ENCODE data around the gene PHACTR3.

Gene PHACTR3

DNA sequence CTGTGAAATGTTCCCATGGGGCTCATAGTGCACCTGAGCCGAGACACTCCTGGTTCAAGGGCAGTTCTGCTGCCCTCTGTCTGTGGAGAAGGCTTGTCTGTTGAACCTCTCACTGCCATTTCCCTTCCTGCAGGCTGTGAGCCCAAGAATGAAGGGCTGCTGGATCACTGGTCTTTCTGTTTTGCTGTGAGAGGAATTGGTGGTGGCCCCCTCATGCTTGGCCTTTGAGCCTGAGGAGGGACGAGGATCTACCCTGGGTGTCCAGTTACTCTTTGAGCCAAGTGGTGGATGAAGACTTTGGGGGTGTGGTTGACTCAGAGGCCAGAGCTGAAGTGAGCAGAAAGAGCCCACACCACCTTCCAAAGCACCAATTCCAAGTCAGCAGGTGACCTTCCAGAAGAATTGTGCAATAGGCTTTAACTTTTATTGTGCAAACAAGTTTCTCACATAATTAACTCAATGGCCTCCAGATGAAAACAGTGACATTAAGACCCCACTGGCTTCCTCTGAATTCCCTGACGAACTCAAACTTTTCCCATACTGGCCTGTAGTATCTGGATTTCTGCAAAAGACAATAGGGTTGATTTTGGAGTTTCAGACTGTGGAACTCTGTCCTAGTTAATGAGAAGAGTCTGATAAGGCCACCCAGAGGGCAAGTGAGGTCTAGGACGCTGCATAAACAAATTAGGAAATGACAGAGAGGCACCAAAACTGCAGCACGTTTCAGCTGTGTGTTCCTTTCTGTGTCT, 101.5 kb downstream of the PHACTR3 start:
- DNase-seq: no peak

DNA sequence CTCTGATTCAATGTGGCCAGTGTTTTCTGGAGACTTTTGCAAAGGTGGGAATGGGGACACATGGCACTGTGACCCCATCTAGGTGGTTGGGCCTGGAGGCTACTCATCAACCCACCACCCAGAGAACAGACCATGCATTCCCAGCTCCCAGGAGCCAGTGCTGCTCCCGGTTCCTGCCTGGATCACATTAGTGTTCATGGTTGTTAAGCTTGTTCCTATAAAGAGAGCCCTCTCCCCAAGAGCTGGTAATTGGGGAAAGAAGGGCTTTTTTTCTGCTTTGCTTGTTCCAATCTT, 102.0 kb downstream of the PHACTR3 start:
- DNase-seq: no peak

- DNase-seq: no peak
These were observed 104.0 kb downstream of the PHACTR3 start for GRCh38 chr20:59708326-59708725.

- no peak for DNase-seq
These were observed 105.3 kb downstream of the PHACTR3 start for GRCh38 chr20:59709636-59710035.

GRCh38 chr20:59718071-59718470, 113.7 kb downstream of the PHACTR3 start:
- no peak for DNase-seq

DNA sequence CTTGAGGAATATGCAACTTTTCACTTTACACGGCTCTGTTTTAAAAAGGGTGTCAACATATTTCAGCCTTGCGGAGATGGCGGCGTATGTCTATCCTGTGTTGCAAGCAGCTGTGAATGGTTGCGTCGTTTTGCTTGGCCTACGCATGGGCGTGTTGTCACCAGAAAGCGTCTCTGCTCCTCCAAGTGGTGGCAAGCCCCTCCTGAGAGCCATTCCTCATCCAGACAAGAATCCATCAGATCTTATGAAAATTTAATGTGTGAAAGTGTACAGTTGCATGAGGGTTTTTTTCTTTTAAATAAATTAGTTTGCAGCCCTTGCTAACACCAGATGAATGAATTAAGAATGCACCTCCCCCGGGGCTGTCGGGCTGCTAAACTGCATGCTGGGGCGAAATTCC, 114.4 kb downstream of the PHACTR3 start:
- no peak for DNase-seq

DNA sequence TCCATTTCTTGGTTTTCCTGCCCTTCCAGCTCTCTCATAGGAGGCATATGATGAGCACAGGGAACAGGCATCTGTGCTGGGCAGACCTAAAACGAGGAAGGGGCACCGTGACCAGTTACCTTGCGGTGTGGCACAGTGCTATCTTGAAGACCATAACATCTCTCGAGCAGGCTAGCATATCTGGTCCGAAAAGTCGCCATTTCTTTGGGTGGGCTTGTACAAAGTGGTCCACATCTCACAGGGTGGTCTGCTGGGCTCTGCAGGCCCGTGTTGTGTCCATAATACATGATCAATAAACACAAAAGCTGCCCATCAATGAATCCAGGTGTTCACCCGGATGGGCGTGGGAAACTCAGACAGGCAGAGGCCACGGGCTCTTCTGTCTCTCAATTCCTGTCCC, 115.7 kb downstream of the PHACTR3 start:
- no peak for DNase-seq

DNA sequence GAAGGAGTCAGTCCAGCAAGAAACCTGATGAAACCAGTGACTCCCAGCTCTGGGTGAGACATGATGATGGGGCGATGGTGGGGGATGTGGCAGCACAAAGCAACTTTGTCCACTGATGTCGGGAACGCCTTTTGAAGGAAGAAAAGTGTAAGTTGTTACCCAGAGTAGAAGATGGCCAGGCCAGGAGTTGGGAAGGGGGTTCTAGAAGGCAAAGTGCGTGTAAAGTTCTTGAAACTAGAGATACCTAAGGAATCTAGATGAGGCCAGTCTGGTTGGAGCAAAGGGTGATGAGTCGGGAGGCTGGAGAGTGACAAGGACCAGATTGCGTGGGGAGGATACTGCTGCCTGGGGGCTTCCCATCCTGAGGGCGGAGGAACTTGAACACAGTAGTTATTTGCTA, 117.0 kb downstream of the PHACTR3 start:
- no peak for DNase-seq

DNA sequence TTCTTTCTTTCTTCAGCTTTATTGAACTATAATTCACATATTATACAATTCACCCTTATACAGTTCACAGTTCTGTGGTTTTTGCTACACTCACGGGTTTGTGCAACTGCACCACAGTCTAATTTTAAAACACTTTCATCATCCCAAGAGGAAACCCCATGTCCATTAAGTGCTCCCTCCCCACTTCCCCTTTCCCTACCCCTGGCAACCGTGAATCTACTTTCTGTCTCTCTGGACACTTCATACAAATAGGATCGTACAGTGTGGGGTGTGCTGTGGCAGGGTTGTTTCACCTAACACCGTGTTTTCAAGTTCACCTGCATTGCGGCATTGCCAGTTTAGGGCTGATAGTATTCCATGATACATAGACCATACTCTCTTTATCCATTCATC, 118.8 kb downstream of the PHACTR3 start:
- no peak for DNase-seq

- DNase-seq: no peak
These were observed 119.5 kb downstream of the PHACTR3 start for GRCh38 chr20:59723607-59724456.

GRCh38 chr20:59724457-59725366, 120.4 kb downstream of the PHACTR3 start:
- DNase-seq: no peak

DNA sequence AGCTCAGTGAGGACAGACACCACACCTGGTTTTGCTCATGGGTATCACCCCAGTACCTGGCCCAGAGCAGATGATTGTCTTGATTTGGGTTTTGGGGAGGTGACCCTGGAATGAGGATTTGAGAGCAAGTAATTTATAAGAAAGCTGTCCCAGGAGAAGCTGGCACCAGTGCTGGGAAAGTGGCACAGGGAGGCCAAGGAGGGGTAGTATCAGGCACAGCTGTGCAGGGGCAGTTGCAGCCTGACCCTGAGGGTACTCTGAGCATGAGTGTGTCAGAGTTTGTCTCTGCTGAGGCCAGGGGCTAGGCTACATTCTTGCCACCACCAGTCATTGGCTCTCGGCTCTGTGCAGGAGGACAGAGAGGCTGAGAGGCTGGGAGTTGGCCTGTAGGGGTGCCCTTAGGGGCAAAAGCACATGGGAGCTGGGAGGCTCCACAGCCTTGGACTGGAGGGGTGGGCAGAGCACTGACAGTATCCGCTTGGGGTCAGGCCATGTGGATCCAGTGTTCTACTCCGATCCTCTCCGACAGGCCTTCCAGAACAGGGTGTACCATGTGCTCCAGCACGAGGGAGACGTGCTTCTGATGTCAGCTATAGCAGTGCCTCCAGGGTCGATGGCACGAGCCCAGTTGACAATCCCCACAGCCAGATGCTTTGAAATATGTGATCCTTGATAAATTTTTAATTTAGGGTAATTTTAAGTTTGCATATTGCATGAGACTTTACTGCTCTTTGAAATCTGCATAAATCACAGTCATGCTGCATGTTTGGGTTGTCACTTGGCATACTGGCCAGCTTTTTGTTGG, 121.3 kb downstream of the PHACTR3 start:
- DNase-seq: no peak

DNA sequence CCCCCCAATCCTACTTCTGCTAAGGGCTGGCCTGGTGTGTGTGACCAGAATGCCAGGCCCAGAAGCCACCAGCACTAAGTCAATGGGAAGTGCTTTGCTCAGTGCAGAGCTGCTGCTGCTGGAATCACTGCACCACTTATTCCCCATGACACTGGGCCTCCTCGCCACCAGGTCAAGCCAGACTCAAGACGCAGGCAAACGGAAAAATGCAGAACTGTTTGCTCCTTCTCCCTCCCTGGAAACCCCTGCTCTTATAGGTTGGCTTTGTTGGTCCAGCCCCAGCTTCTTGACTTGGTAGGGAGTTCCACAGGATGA, 121.9 kb downstream of the PHACTR3 start:
- DNase-seq: no peak

DNA sequence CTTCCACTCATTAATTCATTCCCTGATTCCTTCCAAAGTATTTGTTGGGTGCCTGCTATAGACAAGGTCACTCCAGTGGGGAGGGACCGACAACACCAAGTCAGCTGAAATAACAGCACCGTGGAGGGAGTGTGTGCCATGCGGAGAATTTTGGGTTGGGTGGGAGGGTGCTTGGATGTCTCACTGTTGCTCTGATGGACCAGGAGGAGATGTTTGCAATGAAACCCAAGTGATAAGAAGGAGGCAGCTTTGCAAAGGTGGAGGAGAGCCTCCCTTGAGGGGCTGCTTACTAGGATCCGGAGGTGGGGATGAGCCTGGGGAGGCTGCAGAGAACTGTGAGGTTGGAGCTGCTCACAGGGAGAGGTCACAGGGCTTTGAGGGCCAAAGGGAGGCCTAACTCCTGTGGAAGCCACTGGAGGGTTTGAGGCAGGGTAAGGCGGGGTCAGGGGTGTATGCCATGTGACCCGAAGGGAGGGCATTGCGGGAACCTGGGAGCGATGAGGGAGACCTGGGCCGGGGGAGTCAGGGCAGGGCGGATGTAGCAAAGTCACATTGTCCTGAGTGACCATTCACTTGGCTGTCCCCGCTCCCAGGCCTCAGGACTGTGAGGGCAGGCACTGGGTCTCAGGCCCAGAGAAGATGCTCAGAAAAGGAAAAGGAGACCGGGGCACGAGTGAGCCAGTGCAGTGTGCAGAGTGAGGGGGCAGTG, 124.5 kb downstream of the PHACTR3 start:
- no peak for DNase-seq

DNA sequence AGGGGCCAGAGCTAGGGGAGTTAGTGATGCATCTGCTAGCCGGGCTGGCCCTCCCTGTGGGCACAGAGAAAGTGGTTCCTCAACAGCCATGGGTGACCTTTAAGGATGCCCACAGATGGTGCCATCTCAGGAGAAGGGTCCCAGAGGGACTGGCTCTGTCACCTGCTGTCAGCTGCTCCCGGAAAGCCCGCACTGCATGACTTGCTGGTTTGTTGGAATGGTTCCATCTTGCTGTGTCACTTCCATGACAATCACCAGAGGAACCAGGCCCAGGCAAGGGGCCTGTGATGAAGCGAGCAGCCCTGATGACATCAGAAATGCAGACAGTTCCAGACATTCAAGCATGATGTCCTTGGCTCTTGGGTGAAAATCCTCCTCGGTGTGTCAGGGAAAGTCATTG, 125.2 kb downstream of the PHACTR3 start:
- no peak for DNase-seq

GRCh38 chr20:59730722-59731121, 126.4 kb downstream of the PHACTR3 start:
- no peak for DNase-seq

- no peak for DNase-seq
These were observed 127.0 kb downstream of the PHACTR3 start for GRCh38 chr20:59731376-59731775.

GRCh38 chr20:59733351-59733750, 129.0 kb downstream of the PHACTR3 start:
- DNase-seq: no peak

GRCh38 chr20:59735486-59735885, 131.1 kb downstream of the PHACTR3 start:
- no peak for DNase-seq

DNA sequence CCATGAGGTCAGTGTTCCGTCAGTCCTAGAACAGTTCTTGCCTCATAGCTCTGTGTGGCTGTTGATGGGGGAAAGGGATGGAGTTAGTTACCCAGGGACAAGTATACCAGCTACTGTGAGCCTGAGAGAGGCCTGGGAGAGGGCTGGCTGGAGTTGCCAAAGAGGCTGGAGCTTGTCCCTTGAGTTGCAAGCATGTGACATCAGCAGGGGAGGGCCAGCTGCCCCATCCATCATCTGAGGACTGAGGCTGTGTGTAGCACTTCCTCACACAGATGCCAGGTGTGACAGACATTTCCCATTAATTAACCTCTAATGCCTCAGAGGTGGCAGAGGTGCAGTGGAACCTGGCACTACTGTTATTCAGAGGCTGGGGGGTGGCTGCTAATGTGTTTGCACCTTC, 131.6 kb downstream of the PHACTR3 start:
- no peak for DNase-seq

DNA sequence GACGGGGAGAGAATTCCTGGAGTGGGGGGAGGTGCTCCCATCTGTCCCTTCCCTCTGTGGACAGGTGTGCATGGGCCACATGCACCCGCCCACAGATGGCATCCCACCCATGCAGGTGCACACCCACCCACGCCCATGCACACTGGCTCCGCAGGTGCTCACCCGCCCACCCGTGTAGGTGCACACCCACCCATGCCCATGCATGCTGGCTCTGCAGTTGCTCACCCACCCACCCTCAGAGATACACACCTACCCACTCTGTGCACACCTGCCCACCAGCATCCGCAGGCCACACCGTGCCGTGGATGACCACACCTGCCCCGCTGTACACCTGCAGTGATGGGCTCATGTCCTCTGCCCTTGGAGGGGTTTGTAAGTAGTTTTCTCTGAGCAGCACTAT, 132.0 kb downstream of the PHACTR3 start:
- DNase-seq: no peak

DNA sequence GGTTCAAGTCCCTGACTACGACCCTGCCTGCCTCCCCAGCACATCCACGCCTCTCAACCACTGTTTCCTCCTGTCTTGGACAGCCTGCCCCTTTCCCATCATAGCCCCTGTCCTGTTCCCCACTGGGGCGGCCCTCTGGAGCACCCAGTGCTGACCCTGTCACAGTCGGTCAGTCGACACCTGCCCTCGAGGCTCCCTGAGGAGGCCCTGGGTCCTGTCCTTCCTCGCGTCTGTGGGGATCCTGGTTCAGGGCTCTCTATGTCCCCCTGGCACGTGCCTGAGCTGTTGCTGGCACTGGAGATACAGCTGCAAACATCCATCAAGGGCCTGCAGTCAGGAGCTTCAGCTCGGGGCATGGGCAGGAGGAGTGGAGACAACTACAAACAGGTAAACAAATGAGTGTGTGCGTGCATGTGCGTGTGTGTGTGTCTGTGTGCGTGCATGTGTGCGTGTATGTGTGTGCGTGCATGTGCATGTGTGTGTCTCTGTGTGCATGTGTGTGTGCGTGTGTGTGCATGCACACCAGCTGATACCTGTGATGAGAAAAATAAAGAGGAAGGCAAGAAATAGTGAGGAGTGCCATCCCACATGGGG, 132.8 kb downstream of the PHACTR3 start:
- no peak for DNase-seq
